HCT116 (cell line): Measurements from ENCODE around the gene DCDC2. TPM values are rescaled to one million over a fixed set of nuclear protein-coding genes. Genes with fewer than 3 reads are reported as not detected.

ENCODE experiments used
- ATAC-seq: fragments of 200-7000 bp; cut with Tn5 transposase; 2 replicates; pipeline ENCODE4 v1.9.1; 2020; ENCODE audit warnings: mild to moderate bottlenecking, moderate library complexity
- BruUV-seq: library from RNA; stranded (reverse); fragments of 400-500 nt; replicated peaks from 2 replicates; lab custom pipeline; 2021; lab: Mats Ljungman, UMichigan
- CTCF ChIA-PET: fragments of 300-600 bp; sonication (Branson Sonifier 250); formaldehyde crosslinking; loops from one replicate; lab custom pipeline; 2021; ENCODE audit warnings: antibody characterized with exemption; lab: Charles Lee
- POLR2A ChIA-PET: fragments of 300-600, 350-600 bp; sonication (Branson Sonifier 250); formaldehyde crosslinking; loops from one replicate; lab custom pipeline; 2021; ENCODE audit warnings: antibody characterized with exemption; lab: Charles Lee
- RAD21 ChIA-PET, 2 experiments: fragments of 300-600 bp; sonication (Branson Sonifier 250); formaldehyde crosslinking; loops; one replicate each; lab custom pipeline; 2023; ENCODE audit warnings: low total read pairs in 2 of 2; ENCODE audit not compliant: uncharacterized antibody in 2 of 2, unreplicated experiment in 2 of 2, low non-redundant PET in 1 of 2; lab: Charles Lee
- DNase-seq: peaks from one replicate; pipeline ENCODE4 v3.0.0-alpha.2; 2010; ENCODE audit warnings: low read depth, low spot score
- H2AFZ ChIP-seq: fragments of 200-600 bp; shearing (Covaris generic), sonication (generic); 2 replicates; pipeline ENCODE4 v1.6.1; 2017; ENCODE audit warnings: low read depth, mixed run types, mixed read lengths, antibody characterized with exemption, low read length; ENCODE audit not compliant: poor library complexity, severe bottlenecking
- H3K27ac ChIP-seq: 2 replicates; pipeline ENCODE4 v1.5.1; 2012; ENCODE audit warnings: low read depth, low read length
- H3K27me3 ChIP-seq: fragments of 200-600 bp; sonication (generic); 2 replicates; pipeline ENCODE4 v1.6.1; 2016; ENCODE audit warnings: mixed run types, low read length, mixed read lengths; ENCODE audit not compliant: insufficient read depth
- H3K36me3 ChIP-seq, 2 experiments: fragments of 200-500 bp in 1 of 2; fragments of 200-600 bp in 1 of 2; sonication (Bioruptor generic) in 1 of 2; sonication (generic) in 1 of 2; 2 replicates each; pipeline versions ENCODE4 v1.5.1 to v1.6.1; 2014 to 2016; ENCODE audit warnings: low read length in 2 of 2, inconsistent platforms in 1 of 2, mixed read lengths in 1 of 2, mixed run types in 1 of 2; ENCODE audit not compliant: insufficient read depth in 2 of 2, control insufficient read depth in 1 of 2
- H3K4me1 ChIP-seq, 2 experiments: fragments of 200-600 bp in 1 of 2; sonication (generic) in 1 of 2; 2 replicates each; pipeline versions ENCODE4 v1.5.1 to v1.6.1; 2012 to 2017; ENCODE audit warnings: low read length in 2 of 2, inconsistent platforms in 1 of 2, mild to moderate bottlenecking in 1 of 2, mixed read lengths in 1 of 2, mixed run types in 1 of 2, moderate library complexity in 1 of 2; ENCODE audit not compliant: insufficient read depth in 2 of 2, control insufficient read depth in 1 of 2
- H3K4me2 ChIP-seq: fragments of 200-600 bp; sonication (generic); 2 replicates; pipeline ENCODE4 v1.6.1; 2017; ENCODE audit warnings: mixed run types, low read length, mixed read lengths
- H3K4me3 ChIP-seq, 2 experiments: fragments of 200-600 bp in 1 of 2; sonication (generic) in 1 of 2; replicated peaks in 1 of 2; 2 replicates each; pipeline ENCODE4 v1.5.1; 2011 to 2016; ENCODE audit warnings: low read length in 2 of 2, control low read depth in 1 of 2, low read depth in 1 of 2, mild to moderate bottlenecking in 1 of 2, mixed read lengths in 1 of 2, mixed run types in 1 of 2
- H3K79me2 ChIP-seq: fragments of 200-600 bp; sonication (generic); 2 replicates; pipeline ENCODE4 v1.6.1; 2017; ENCODE audit warnings: mild to moderate bottlenecking, mixed run types, low read length, moderate library complexity, mixed read lengths; ENCODE audit not compliant: insufficient read depth
- H3K9ac ChIP-seq: fragments of 200-600 bp; sonication (generic); 2 replicates; pipeline ENCODE4 v1.6.1; 2016; ENCODE audit warnings: low read length, mixed read lengths
- H3K9me2 ChIP-seq: fragments of 200-600 bp; sonication (generic), shearing (Covaris generic); 2 replicates; pipeline ENCODE4 v1.6.1; 2017; ENCODE audit warnings: mixed run types, mild to moderate bottlenecking, moderate library complexity; ENCODE audit not compliant: insufficient read depth
- H3K9me3 ChIP-seq, 2 experiments: fragments of 200-500 bp in 1 of 2; fragments of 200-600 bp in 1 of 2; sonication (Bioruptor generic) in 1 of 2; sonication (generic) in 1 of 2; 2 replicates each; pipeline ENCODE4 v1.6.1; 2014 to 2017; ENCODE audit warnings: low read length in 2 of 2, mixed read lengths in 2 of 2, inconsistent platforms in 1 of 2, low read depth in 1 of 2, mild to moderate bottlenecking in 1 of 2, mixed run types in 1 of 2, moderate library complexity in 1 of 2; ENCODE audit not compliant: control insufficient read depth in 1 of 2, insufficient read depth in 1 of 2
- H4K20me1 ChIP-seq: fragments of 200-600 bp; sonication (generic), shearing (Covaris generic); 2 replicates; pipeline ENCODE4 v1.6.1; 2017; ENCODE audit warnings: mixed run types, mild to moderate bottlenecking, moderate library complexity; ENCODE audit not compliant: insufficient read depth
- ATF3 ChIP-seq: IDR thresholded peaks from 2 replicates; pipeline ENCODE4 v1.6.1; 2012
- CBX3 ChIP-seq: IDR thresholded peaks from 2 replicates; pipeline ENCODE4 v1.6.1; 2012; ENCODE audit warnings: low read depth
- EGR1 ChIP-seq: IDR thresholded peaks from 2 replicates; pipeline ENCODE4 v1.6.1; 2012; ENCODE audit warnings: low read depth
- ELF1 ChIP-seq: IDR thresholded peaks from 2 replicates; pipeline ENCODE4 v1.6.1; 2012; ENCODE audit warnings: low read depth, borderline replicate concordance
- EZH2 ChIP-seq: fragments of 200-600 bp; sonication (generic); IDR thresholded peaks from 2 replicates; pipeline ENCODE4 v1.6.1; 2017; ENCODE audit warnings: antibody characterized with exemption, mixed run types
- FOSL1 ChIP-seq: IDR thresholded peaks from 2 replicates; pipeline ENCODE4 v1.6.1; 2012; ENCODE audit warnings: low read depth
- JUND ChIP-seq: IDR thresholded peaks from 2 replicates; pipeline ENCODE4 v1.6.1; 2012
- SIN3A ChIP-seq: IDR thresholded peaks from 2 replicates; pipeline ENCODE4 v1.6.1; 2012; ENCODE audit warnings: low read depth
- SRF ChIP-seq: IDR thresholded peaks from 2 replicates; pipeline ENCODE4 v1.6.1; 2012; ENCODE audit warnings: low read depth
- ZFX ChIP-seq: fragments of 450-650 bp; IDR thresholded peaks from 2 replicates; pipeline ENCODE4 v1.6.1; 2017
- ZNF274 ChIP-seq: fragments of 200-500 bp; sonication (Bioruptor generic); IDR thresholded peaks from 2 replicates; pipeline ENCODE4 v1.6.1; 2014; ENCODE audit warnings: mild to moderate bottlenecking, low read depth, low read length, inconsistent platforms
- intact Hi-C: fragments of 100-400 bp; cut with micrococcal nuclease; formaldehyde crosslinking; loops from 2 replicates; pipeline ENCODE4 v1.10.0; 2022
- total RNA-seq: library from RNA; stranded (reverse); gene quantifications from one replicate; pipeline ENCODE4 v1.2.1, GENCODE V29; 2021; ENCODE audit not compliant: unreplicated experiment
- TF ChIP-seq, protein P1 (sequence below): IDR thresholded peaks from 2 replicates; pipeline ENCODE4 v1.6.1; 2012; ENCODE audit warnings: low read depth
- TF ChIP-seq, protein P2 (sequence below): IDR thresholded peaks from 2 replicates; pipeline ENCODE4 v1.6.1; 2011; ENCODE audit warnings: mild to moderate bottlenecking, low read length, moderate library complexity; ENCODE audit not compliant: insufficient replicate concordance; ENCODE audit errors: extremely low read depth

DCDC2 gene
- total RNA-seq, 1 experiment from 2014 or later, result 0.17 TPM

- ChIA-PET POLR2A (no interaction called here), RAD21 (no interaction called here), CTCF (no interaction called here)
- Histone ChIP-seq H3K4me3 (no peak overlapping the region), H3K36me3 (no peaks in the 10 kb centered on the region), H3K9ac (no peak overlapping the region), H3K79me2 (no peaks in the 10 kb centered on the region), H3K4me2 (no peak overlapping the region), H3K27ac (no peak overlapping the region), H3K9me3 (peaks cover 0 to 5% of the 10 kb centered on the region in 2 experiments; a peak in 1 of 4 replicates), H3K4me1 (no peaks in the 10 kb centered on the region), H2AFZ (no peak overlapping the region), H3K27me3 (no peaks in the 10 kb centered on the region), H4K20me1 (no peaks in the 10 kb centered on the region), H3K9me2 (no peaks in the 10 kb centered on the region)
- TF ChIP-seq, protein P1, sequence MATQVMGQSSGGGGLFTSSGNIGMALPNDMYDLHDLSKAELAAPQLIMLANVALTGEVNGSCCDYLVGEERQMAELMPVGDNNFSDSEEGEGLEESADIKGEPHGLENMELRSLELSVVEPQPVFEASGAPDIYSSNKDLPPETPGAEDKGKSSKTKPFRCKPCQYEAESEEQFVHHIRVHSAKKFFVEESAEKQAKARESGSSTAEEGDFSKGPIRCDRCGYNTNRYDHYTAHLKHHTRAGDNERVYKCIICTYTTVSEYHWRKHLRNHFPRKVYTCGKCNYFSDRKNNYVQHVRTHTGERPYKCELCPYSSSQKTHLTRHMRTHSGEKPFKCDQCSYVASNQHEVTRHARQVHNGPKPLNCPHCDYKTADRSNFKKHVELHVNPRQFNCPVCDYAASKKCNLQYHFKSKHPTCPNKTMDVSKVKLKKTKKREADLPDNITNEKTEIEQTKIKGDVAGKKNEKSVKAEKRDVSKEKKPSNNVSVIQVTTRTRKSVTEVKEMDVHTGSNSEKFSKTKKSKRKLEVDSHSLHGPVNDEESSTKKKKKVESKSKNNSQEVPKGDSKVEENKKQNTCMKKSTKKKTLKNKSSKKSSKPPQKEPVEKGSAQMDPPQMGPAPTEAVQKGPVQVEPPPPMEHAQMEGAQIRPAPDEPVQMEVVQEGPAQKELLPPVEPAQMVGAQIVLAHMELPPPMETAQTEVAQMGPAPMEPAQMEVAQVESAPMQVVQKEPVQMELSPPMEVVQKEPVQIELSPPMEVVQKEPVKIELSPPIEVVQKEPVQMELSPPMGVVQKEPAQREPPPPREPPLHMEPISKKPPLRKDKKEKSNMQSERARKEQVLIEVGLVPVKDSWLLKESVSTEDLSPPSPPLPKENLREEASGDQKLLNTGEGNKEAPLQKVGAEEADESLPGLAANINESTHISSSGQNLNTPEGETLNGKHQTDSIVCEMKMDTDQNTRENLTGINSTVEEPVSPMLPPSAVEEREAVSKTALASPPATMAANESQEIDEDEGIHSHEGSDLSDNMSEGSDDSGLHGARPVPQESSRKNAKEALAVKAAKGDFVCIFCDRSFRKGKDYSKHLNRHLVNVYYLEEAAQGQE, result no peak
- no peak for TF ChIP-seq ELF1
- no peak for TF ChIP-seq ATF3
- TF ChIP-seq, protein P2, sequence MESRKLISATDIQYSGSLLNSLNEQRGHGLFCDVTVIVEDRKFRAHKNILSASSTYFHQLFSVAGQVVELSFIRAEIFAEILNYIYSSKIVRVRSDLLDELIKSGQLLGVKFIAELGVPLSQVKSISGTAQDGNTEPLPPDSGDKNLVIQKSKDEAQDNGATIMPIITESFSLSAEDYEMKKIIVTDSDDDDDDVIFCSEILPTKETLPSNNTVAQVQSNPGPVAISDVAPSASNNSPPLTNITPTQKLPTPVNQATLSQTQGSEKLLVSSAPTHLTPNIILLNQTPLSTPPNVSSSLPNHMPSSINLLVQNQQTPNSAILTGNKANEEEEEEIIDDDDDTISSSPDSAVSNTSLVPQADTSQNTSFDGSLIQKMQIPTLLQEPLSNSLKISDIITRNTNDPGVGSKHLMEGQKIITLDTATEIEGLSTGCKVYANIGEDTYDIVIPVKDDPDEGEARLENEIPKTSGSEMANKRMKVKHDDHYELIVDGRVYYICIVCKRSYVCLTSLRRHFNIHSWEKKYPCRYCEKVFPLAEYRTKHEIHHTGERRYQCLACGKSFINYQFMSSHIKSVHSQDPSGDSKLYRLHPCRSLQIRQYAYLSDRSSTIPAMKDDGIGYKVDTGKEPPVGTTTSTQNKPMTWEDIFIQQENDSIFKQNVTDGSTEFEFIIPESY, result no peak
- no peak for TF ChIP-seq ZFX
- no peak for TF ChIP-seq JUND
- TF ChIP-seq FOSL1, result no peak
- TF ChIP-seq CBX3, result no peak
- TF ChIP-seq ZNF274, result no peak
- no peak for TF ChIP-seq SRF
- no peak for TF ChIP-seq EZH2
- no peak for TF ChIP-seq SIN3A
- TF ChIP-seq EGR1, result no peak
- BruUV-seq, result no TSS peak
- DNase-seq, result no peak
- intact Hi-C loops, result no loop called here
- no peak for ATAC-seq
Observed at GRCh38 chr6:24396824-24397223, 39.0 kb upstream of the DCDC2 start.
